K562 (cell line): ENCODE results near the gene INPP5D. TPM values are rescaled to one million over a fixed set of nuclear protein-coding genes. Genes with fewer than 3 reads are reported as not detected.

Source experiments
- ATAC-seq: fragments of 200-7000 bp; cut with Tn5 transposase; 3 replicates; pipeline ENCODE4 v1.9.1; 2020; ENCODE audit warnings: moderate library complexity
- BruUV-seq: library from RNA; stranded (reverse); fragments of 400-500 nt; replicated peaks from 2 replicates; lab custom pipeline; 2021; lab: Mats Ljungman, UMichigan
- CTCF ChIA-PET: fragments of 300-600 bp; formaldehyde crosslinking; extraction: SDS; loops from one replicate; lab custom pipeline; 2021; ENCODE audit warnings: low intra/inter-chr PET ratio; lab: Yijun Ruan, JAX
- POLR2A ChIA-PET: fragments of 300-600, 350-650 bp; sonication (Branson Sonifier 250); formaldehyde crosslinking; extraction: SDS; loops from one replicate; lab custom pipeline; 2021; ENCODE audit warnings: antibody characterized with exemption, inconsistent platforms; lab: Yijun Ruan, JAX
- DNase-seq, 4 experiments: peaks; one replicate each; pipeline versions ENCODE4 v3.0.0 to v3.0.0-alpha.2; 2011 to 2018; ENCODE audit warnings: low spot score in 3 of 4, mixed read lengths in 3 of 4; ENCODE audit errors: extremely low read depth in 1 of 4
- FAIRE-seq: peaks from 2 replicates; lab custom pipeline; 2011; peaks lifted over from hg19 to GRCh38; lab: Jason Lieb, UNC
- H2AFZ ChIP-seq: 2 replicates; pipeline ENCODE4 v1.6.0; 2011; ENCODE audit warnings: low read depth, low read length, control low read depth, inconsistent platforms
- H3K27ac ChIP-seq: fragments of 200-600 bp; 3 replicates; pipeline ENCODE4 v1.8.0; 2011; ENCODE audit warnings: low read depth, mild to moderate bottlenecking, control low read depth, inconsistent platforms, low read length, moderate library complexity, mixed read lengths; ENCODE audit errors: extremely low read depth
- H3K27me3 ChIP-seq, 2 experiments: fragments of 300-600 bp in 1 of 2; 2 replicates in 1 of 2; 3 replicates in 1 of 2; pipeline versions ENCODE4 v1.6.0 to v1.8.0; 2011; ENCODE audit warnings: inconsistent platforms in 2 of 2, low read length in 2 of 2, mild to moderate bottlenecking in 1 of 2, mixed read lengths in 1 of 2, moderate library complexity in 1 of 2; ENCODE audit not compliant: control insufficient read depth in 2 of 2, insufficient read depth in 2 of 2
- H3K36me3 ChIP-seq: fragments of 300-600 bp; 3 replicates; pipeline ENCODE4 v1.8.0; 2011; ENCODE audit warnings: mild to moderate bottlenecking, low read length, inconsistent platforms; ENCODE audit not compliant: control insufficient read depth, insufficient read depth
- H3K4me1 ChIP-seq, 2 experiments: fragments of 200-600 bp in 1 of 2; replicated peaks in 1 of 2; 2 replicates in 1 of 2; 3 replicates in 1 of 2; pipeline versions ENCODE4 v1.5.1 to v1.8.0; 2011; ENCODE audit warnings: inconsistent platforms in 2 of 2, low read length in 2 of 2, mild to moderate bottlenecking in 1 of 2, mixed read lengths in 1 of 2, moderate library complexity in 1 of 2; ENCODE audit not compliant: control insufficient read depth in 2 of 2, insufficient read depth in 2 of 2
- H3K4me2 ChIP-seq: 2 replicates; pipeline ENCODE4 v1.6.1; 2011; ENCODE audit warnings: low read length, control low read depth, inconsistent platforms, mixed read lengths; ENCODE audit not compliant: insufficient read depth
- H3K4me3 ChIP-seq: fragments of 200-600 bp; sonication (generic), shearing (Covaris generic); 2 replicates; pipeline ENCODE4 v1.5.1; 2016; ENCODE audit warnings: control low read depth, inconsistent platforms
- H3K79me2 ChIP-seq: fragments of 200-600 bp; 3 replicates; pipeline ENCODE4 v1.8.0; 2011; ENCODE audit warnings: low read length, inconsistent platforms; ENCODE audit not compliant: control insufficient read depth, insufficient read depth
- H3K9ac ChIP-seq, 2 experiments: 2 replicates each; pipeline versions ENCODE4 v1.6.0 to v1.6.1; 2011; ENCODE audit warnings: low read depth in 2 of 2, low read length in 2 of 2, control low read depth in 1 of 2, inconsistent platforms in 1 of 2, mild to moderate bottlenecking in 1 of 2, mixed read lengths in 1 of 2; ENCODE audit not compliant: insufficient read depth in 1 of 2
- H3K9me1 ChIP-seq: one replicate; pipeline ENCODE4 v1.6.0; 2011; ENCODE audit warnings: inconsistent platforms, mild to moderate bottlenecking, low read length, moderate library complexity; ENCODE audit not compliant: control insufficient read depth, insufficient read depth
- H3K9me3 ChIP-seq: replicated peaks from 2 replicates; pipeline ENCODE4 v1.5.1; 2011; ENCODE audit warnings: low read depth, low read length, inconsistent platforms; ENCODE audit not compliant: control insufficient read depth, insufficient read depth
- H4K20me1 ChIP-seq: replicated peaks from 2 replicates; pipeline ENCODE4 v1.6.1; 2011; ENCODE audit warnings: low read length, inconsistent platforms, mixed read lengths; ENCODE audit not compliant: control insufficient read depth, insufficient read depth
- ELF4 ChIP-seq: fragments of 450-650 bp; formaldehyde crosslinking; IDR thresholded peaks from 2 replicates; pipeline ENCODE4 v1.4.0; 2022; ENCODE audit warnings: missing genetic modification characterization
- FOXK2 ChIP-seq, 2 experiments: fragments of 450-650 bp; IDR thresholded peaks in 1 of 2; conservative IDR thresholded peaks in 1 of 2; 2 replicates each; pipeline ENCODE4 v1.6.1; 2016; ENCODE audit warnings: low read depth in 2 of 2, mild to moderate bottlenecking in 1 of 2
- HMGN3 ChIP-seq: IDR thresholded peaks from 2 replicates; pipeline ENCODE4 v1.6.1; 2011; ENCODE audit warnings: borderline replicate concordance, low read depth, mild to moderate bottlenecking, mixed read lengths, low read length; ENCODE audit not compliant: insufficient read length; ENCODE audit errors: extremely low read depth
- MCM7 ChIP-seq, 2 experiments: fragments of 450-650 bp; IDR thresholded peaks; 2 replicates each; pipeline ENCODE4 v1.6.1; 2016 to 2018
- PPARD ChIP-seq: fragments of 250-450 bp; sonication (Bioruptor Pico); IDR thresholded peaks from 2 replicates; pipeline ENCODE4 v1.8.0; 2022; ENCODE audit warnings: inconsistent platforms, mild to moderate bottlenecking, moderate library complexity
- TAF15 ChIP-seq: fragments of 200-400 bp; formaldehyde crosslinking; IDR thresholded peaks from 2 replicates; pipeline ENCODE4 v1.6.1; 2017; ENCODE audit warnings: mild to moderate bottlenecking, low read depth, low read length, moderate library complexity
- WHSC1 ChIP-seq: IDR thresholded peaks from one replicate; pipeline ENCODE4 v1.6.1; 2012; ENCODE audit warnings: low read length, control low read depth, inconsistent platforms
- ZBED1 ChIP-seq: IDR thresholded peaks from 2 replicates; pipeline ENCODE4 v1.6.1; 2014
- ZNF263 ChIP-seq: sonication (generic); formaldehyde crosslinking; IDR thresholded peaks from 2 replicates; pipeline ENCODE4 v1.8.0; 2022; ENCODE audit warnings: mild to moderate bottlenecking, missing genetic modification reagents, borderline replicate concordance
- ZNF79 ChIP-seq: fragments of 250-450 bp; sonication (Bioruptor Pico); IDR thresholded peaks from 2 replicates; pipeline ENCODE4 v1.4.0; 2020; ENCODE audit warnings: low read depth, mild to moderate bottlenecking, moderate library complexity
- WGBS: fragments of 100-300 bp; shearing (Covaris generic); methylation state at CpG from one replicate; pipeline ENCODE4 v1.1.6; 2016; ENCODE audit warnings: low coverage, mixed read lengths; ENCODE audit not compliant: insufficient coverage; ENCODE audit errors: missing lambda C conversion rate; 5-methylcytosine and 5-hydroxymethylcytosine counted together
- in situ Hi-C: fragments of 300-500 bp; cut with MboI; formaldehyde crosslinking; loops from 4 replicates; pipeline ENCODE4 v1.15.0; 2018; ENCODE audit warnings: inconsistent platforms, mixed read lengths
- intact Hi-C: fragments of 100-400 bp; cut with micrococcal nuclease; formaldehyde crosslinking; loops from 2 replicates; pipeline ENCODE4 v1.14.2; 2022
- polyA plus RNA-seq, 8 experiments: library from polyadenylated mRNA; depleted of rRNA in 4 of 8; stranded (reverse) in 5 of 8; unstranded in 3 of 8; fragments of >200 nt; fragmentation: Nextera tagmentation in 2 of 8; fragmentation: Illumina TruSeq in 1 of 8; extraction: Ambion mirVana in 2 of 8; extraction: Trizol in 1 of 8; gene quantifications; 2 replicates each; pipeline versions ENCODE4 v1.2.1 to v1.2.3, GENCODE V29; 2011 to 2014; ENCODE audit warnings: inconsistent platforms in 1 of 8, missing spikeins in 1 of 8
- total RNA-seq, 7 experiments: library from RNA; depleted of rRNA in 6 of 7; stranded (reverse); fragments of >200 nt in 6 of 7; fragmentation: Illumina TruSeq in 2 of 7; extraction: Trizol in 2 of 7; gene quantifications; 2 replicates each; pipeline versions ENCODE4 v1.2.1 to v1.2.3, GENCODE V29; 2011 to 2021; ENCODE audit warnings: low replicate concordance in 1 of 7
- TF ChIP-seq, protein P1 (sequence below): fragments of 250-450 bp; sonication (Bioruptor Pico); IDR thresholded peaks from 2 replicates; pipeline ENCODE4 v1.8.0; 2021; ENCODE audit warnings: borderline replicate concordance, mild to moderate bottlenecking, moderate library complexity; ENCODE audit not compliant: poor library complexity, severe bottlenecking

Gene INPP5D
- total and polyA plus RNA-seq, 9 of the 15 experiments (the other 6 are each of a cell fraction or from before 2014, with no cell fraction given) = 0.55 to 6.2 (median 2.2) TPM

- BruUV-seq = no TSS peak
- CTCF ChIA-PET = no interaction called here
- in situ Hi-C loops = no loop called here
- Histone ChIP-seq H3K9ac (no peak overlapping the region), H4K20me1 (no peaks in the 10 kb centered on the region), H3K79me2 (no peaks in the 10 kb centered on the region), H3K4me2 (no peak overlapping the region), H3K9me1 (peaks cover 2% of the 10 kb centered on the region), H2AFZ (no peak overlapping the region), H3K9me3 (no peaks in the 10 kb centered on the region), H3K4me1 (peaks cover 29 to 32% of the 10 kb centered on the region in 2 experiments; a peak in 4 of 5 replicates), H3K27me3 (no peaks in the 10 kb centered on the region), H3K36me3 (no peaks in the 10 kb centered on the region), H3K4me3 (no peak overlapping the region), H3K27ac (no peak overlapping the region)
- no peak for FAIRE-seq
- POLR2A ChIA-PET = no interaction called here
- ATAC-seq = no peak
- intact Hi-C loops = no loop called here
- no peak for DNase-seq
- TF ChIP-seq HMGN3 (no peak), ZNF263 (CRISPR knock-in tag) (no peak), ZBED1 (no peak)
- WGBS = 81% methylated on average over 5 of the region's 13 CpGs
Observed at GRCh38 chr2:233084488-233084887, 24.3 kb downstream of the INPP5D start.

DNA sequence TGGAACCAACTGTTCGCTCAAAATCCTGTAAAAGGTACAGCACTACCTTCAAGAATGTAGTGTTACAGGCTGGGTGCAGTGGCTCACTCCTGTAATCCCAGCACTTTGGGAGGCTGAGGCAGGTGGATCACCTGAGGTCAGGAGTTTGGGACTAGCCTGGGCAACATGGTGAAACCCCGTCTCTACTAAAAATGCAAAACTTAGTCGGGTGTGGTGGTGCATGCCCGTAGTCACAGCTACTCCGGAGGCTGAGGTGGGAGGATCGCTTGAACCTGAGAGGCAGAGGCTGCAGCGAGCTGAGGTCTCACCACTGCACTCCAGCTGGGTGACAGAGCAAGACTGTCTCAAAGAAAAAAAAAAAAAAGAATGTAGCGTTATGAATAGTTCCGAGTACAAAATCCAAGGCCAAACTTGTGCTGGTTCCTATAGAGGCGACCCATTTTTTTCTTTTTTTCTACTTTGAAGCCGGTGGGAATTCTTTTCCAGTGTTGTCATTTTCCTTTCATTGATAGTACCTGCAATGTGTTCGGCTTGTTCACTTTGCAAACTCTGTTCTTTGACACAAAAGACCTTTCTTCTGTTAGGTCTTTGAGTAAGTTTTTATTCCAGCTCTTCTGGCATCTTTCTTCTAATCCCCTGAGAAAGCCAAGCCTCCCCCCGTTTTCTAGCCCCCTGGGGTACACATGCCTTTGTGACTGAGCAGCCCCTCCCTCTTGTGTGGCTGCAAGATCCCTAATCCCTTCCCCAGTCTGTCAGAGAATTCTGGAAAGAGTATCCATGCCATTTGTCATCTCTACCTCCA is 25.1 kb downstream of the INPP5D start:
- no TSS peak for BruUV-seq
- in situ Hi-C loops = no loop called here
- H3K4me2 ChIP-seq = no peak overlapping the region
- CTCF ChIA-PET = no interaction called here
- no peaks in the 10 kb centered on the region for H3K36me3 ChIP-seq
- H3K4me1 ChIP-seq = peaks cover 29 to 38% of the 10 kb centered on the region in 2 experiments; a peak in 4 of 5 replicates
- intact Hi-C loops = no loop called here
- WGBS = 69% methylated on average over 13 of the region's 13 CpGs
- no peak overlapping the region for H3K27ac ChIP-seq
- peaks cover 2% of the 10 kb centered on the region for H3K9me1 ChIP-seq
- no peak overlapping the region for H3K9ac ChIP-seq
- no peaks in the 10 kb centered on the region for H3K79me2 ChIP-seq
- TF ChIP-seq, protein P1, sequence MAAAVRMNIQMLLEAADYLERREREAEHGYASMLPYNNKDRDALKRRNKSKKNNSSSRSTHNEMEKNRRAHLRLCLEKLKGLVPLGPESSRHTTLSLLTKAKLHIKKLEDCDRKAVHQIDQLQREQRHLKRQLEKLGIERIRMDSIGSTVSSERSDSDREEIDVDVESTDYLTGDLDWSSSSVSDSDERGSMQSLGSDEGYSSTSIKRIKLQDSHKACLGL (CRISPR knock-in tag) = no peak
- no peak for TF ChIP-seq FOXK2 (conservative IDR thresholded peaks at IDR 0.05 in 1 of 2, IDR thresholded peaks at IDR 0.05 in 1 of 2; ENCODE audit: low read depth in 2 of 2)
- no peak for TF ChIP-seq PPARD (CRISPR knock-in tag)
- no peak for TF ChIP-seq ZNF79
- TF ChIP-seq ELF4 (CRISPR knock-in tag) = no peak
- no peak for TF ChIP-seq WHSC1
- no peak for TF ChIP-seq TAF15
- TF ChIP-seq MCM7 (IDR thresholded peaks at IDR 0.05) = no peak
- no peak overlapping the region for H3K4me3 ChIP-seq
- POLR2A ChIA-PET = interaction anchor here (0.6 kb wide), 1 partner anchor 76 kb away, joined by 3 read pairs; no protein-coding TSS in a partner anchor
- no peaks in the 10 kb centered on the region for H3K9me3 ChIP-seq
- FAIRE-seq (no peak), DNase-seq (no peak), ATAC-seq (no peak)
- no peaks in the 10 kb centered on the region for H4K20me1 ChIP-seq
- H2AFZ ChIP-seq = no peak overlapping the region
- no peaks in the 10 kb centered on the region for H3K27me3 ChIP-seq
